Type B pancreatic cell (in vitro differentiated cells): ENCODE results near the gene TP73. TPM values are rescaled to one million over a fixed set of nuclear protein-coding genes. Genes with fewer than 3 reads are reported as not detected.

Source experiments
- DNase-seq: peaks from one replicate; pipeline ENCODE4 v3.0.0; 2021; ENCODE audit warnings: mixed read lengths; ENCODE audit not compliant: unreplicated experiment; ENCODE audit errors: extremely low spot score
- H3K27ac Mint-ChIP-seq: 2 replicates; pipeline ENCODE4 v1.8.0; 2021; ENCODE audit warnings: mild to moderate bottlenecking, mixed read lengths
- H3K27me3 Mint-ChIP-seq: 2 replicates; pipeline ENCODE4 v1.8.0; 2021; ENCODE audit warnings: mixed read lengths
- H3K36me3 Mint-ChIP-seq: 2 replicates; pipeline ENCODE4 v1.8.0; 2021; ENCODE audit warnings: mixed read lengths
- H3K4me1 Mint-ChIP-seq: one replicate; pipeline ENCODE4 v1.8.0; 2021; ENCODE audit warnings: mixed read lengths; ENCODE audit not compliant: unreplicated experiment
- H3K4me3 Mint-ChIP-seq: 2 replicates; pipeline ENCODE4 v1.8.0; 2021; ENCODE audit warnings: mild to moderate bottlenecking, mixed read lengths
- H3K9me3 Mint-ChIP-seq: 2 replicates; pipeline ENCODE4 v1.8.0; 2021; ENCODE audit warnings: mixed read lengths
- CTCF ChIP-seq: fragments of 200-600 bp; sonication (generic); conservative IDR thresholded peaks from 2 replicates; pipeline ENCODE4 v1.5.0; 2021; ENCODE audit warnings: antibody characterized with exemption, mild to moderate bottlenecking
- total RNA-seq: library from RNA; stranded (reverse); gene quantifications from 2 replicates; pipeline ENCODE4 v1.2.1, GENCODE V29; 2021; ENCODE audit warnings: low replicate concordance

The TP73 gene
- total RNA-seq, 1 donor from 2014 or later = 1.6 TPM

GRCh38 chr1:3716351-3716750 lies 64.0 kb downstream of the TP73 start:
- Mint-ChIP-seq H3K27me3 (peaks cover 8% of the 10 kb centered on the region), H3K4me1 (peaks cover 8% of the 10 kb centered on the region), H3K27ac (no peak overlapping the region), H3K36me3 (no peaks in the 10 kb centered on the region), H3K4me3 (no peak overlapping the region), H3K9me3 (no peaks in the 10 kb centered on the region)
- no peak for TF ChIP-seq CTCF
- DNase-seq = no peak

- no peak for TF ChIP-seq CTCF
- H3K9me3 Mint-ChIP-seq = no peaks in the 10 kb centered on the region
- H3K4me1 Mint-ChIP-seq = peaks cover 2% of the 10 kb centered on the region
- H3K36me3 Mint-ChIP-seq = no peaks in the 10 kb centered on the region
- no peak overlapping the region for H3K27ac Mint-ChIP-seq
- DNase-seq = no peak
- no peak overlapping the region for H3K4me3 Mint-ChIP-seq
- H3K27me3 Mint-ChIP-seq = peaks cover 3% of the 10 kb centered on the region
These were observed 64.9 kb downstream of the TP73 start for GRCh38 chr1:3717041-3717714.

DNA sequence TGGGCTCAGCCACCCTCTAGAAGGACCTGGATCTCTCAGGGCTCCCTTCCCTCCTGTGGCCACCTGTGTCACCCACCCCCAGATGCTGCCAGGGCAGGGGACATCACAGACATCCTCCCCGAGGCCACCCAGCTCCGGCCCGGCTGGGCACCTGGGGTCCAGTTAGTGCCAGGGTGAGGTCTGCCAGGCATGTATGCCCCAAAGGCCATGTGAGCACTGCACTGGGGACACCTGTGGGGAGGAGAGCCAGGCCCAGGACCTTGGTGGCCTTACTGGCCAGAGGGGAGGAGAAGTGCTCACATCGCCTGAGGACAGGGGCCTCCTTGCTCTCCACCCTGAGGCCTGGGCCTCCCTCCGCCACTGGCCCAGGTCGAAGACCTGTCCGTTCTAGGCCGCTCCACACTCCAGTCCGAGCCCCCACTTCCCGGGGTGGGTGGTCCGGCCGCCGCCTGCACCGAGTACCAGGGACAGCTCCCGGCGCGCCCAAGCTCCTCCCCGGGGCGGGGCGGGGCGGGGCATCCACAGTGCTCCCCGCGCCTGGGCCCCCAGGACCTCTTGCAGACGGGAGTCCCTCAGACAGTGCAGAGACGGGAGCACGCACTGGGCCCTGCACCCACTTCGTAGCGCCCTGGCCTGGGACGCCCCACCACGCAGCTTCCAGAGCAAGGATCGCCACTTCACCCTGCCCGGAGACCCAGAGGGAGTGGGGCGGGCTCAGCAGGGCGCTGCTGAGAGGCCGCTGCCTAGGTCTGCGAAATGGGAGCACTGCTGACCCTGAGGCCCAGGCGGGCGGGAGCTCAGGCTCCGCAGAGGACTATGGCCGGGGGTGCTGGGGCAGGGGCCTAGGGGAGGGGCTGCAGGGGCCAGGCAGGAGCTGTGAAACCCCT lies 65.6 kb downstream of the TP73 start:
- Mint-ChIP-seq H3K36me3 (no peaks in the 10 kb centered on the region), H3K9me3 (no peaks in the 10 kb centered on the region), H3K27me3 (no peaks in the 10 kb centered on the region), H3K4me3 (no peak overlapping the region), H3K4me1 (no peaks in the 10 kb centered on the region), H3K27ac (no peak overlapping the region)
- DNase-seq = no peak
- TF ChIP-seq CTCF = no peak

DNA sequence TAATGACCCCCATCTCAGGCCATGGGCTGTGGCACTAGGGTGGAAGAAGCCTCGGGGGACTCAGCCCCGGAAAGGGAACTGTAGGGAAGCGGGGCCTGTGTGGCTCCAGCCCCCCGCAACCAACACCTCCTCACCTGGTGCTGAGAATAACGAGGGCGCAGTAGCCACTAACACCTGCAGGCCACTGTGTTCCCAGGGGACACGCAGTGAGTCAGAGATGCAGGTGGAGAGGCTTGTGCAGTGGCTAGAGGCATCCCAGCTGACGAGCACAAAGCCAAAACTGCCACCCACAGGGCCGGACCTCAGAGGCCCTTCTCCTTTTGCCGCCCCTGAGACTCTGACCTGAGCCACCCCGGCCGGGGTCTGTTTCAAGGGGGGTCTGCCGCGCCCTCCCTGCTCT lies 66.4 kb downstream of the TP73 start:
- Mint-ChIP-seq H3K4me3 (no peak overlapping the region), H3K27me3 (no peaks in the 10 kb centered on the region), H3K4me1 (no peaks in the 10 kb centered on the region), H3K9me3 (no peaks in the 10 kb centered on the region), H3K27ac (no peak overlapping the region), H3K36me3 (no peaks in the 10 kb centered on the region)
- no peak for DNase-seq
- no peak for TF ChIP-seq CTCF

DNA sequence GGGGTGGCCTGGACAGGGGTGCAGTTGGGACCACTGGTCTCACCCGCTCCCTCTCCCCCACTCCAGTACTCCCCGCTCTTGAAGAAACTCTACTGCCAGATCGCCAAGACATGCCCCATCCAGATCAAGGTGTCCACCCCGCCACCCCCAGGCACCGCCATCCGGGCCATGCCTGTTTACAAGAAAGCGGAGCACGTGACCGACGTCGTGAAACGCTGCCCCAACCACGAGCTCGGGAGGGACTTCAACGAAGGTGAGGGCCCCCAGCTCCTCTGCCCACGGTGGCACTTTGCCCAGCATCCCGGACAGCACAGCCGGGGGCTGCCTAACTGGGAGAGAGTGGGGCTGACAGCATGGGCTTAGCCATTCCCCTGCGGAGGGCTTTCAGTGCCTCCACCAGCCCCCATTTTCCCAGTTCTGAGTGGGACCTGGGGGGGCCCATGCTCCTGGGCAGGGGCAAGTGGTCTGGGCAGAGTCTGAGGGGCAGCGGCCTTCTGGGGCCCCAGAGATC lies 69.7 kb downstream of the TP73 start:
- no peak for DNase-seq
- H3K36me3 Mint-ChIP-seq = no peaks in the 10 kb centered on the region
- H3K9me3 Mint-ChIP-seq = no peaks in the 10 kb centered on the region
- H3K4me3 Mint-ChIP-seq = no peak overlapping the region
- H3K27ac Mint-ChIP-seq = no peak overlapping the region
- no peak for TF ChIP-seq CTCF
- no peaks in the 10 kb centered on the region for H3K27me3 Mint-ChIP-seq
- no peaks in the 10 kb centered on the region for H3K4me1 Mint-ChIP-seq
